SJCRH30 (cell line): ENCODE measurements around the gene TNNT2. TPM values are rescaled to one million over a fixed set of nuclear protein-coding genes. Genes with fewer than 3 reads are reported as not detected.

Source experiments
- DNase-seq, 2 experiments: peaks; one replicate each; pipeline ENCODE4 v3.0.0-alpha.2; 2015 to 2020
- H3K27ac ChIP-seq: fragments of 250-450 bp; sonication (Bioruptor Pico); 2 replicates; pipeline ENCODE4 v1.5.1; 2020; ENCODE audit warnings: mild to moderate bottlenecking, moderate library complexity
- H3K27me3 ChIP-seq: fragments of 250-450 bp; sonication (Bioruptor Pico); 2 replicates; pipeline ENCODE4 v1.5.1; 2020; ENCODE audit warnings: mild to moderate bottlenecking, moderate library complexity
- H3K36me3 ChIP-seq: fragments of 250-450 bp; sonication (Bioruptor Pico); 2 replicates; pipeline ENCODE4 v1.5.1; 2020; ENCODE audit warnings: mild to moderate bottlenecking, moderate library complexity
- H3K4me1 ChIP-seq: fragments of 250-450 bp; sonication (Bioruptor Pico); 2 replicates; pipeline ENCODE4 v1.5.1; 2020; ENCODE audit warnings: mild to moderate bottlenecking, moderate library complexity
- H3K4me3 ChIP-seq: fragments of 250-450 bp; sonication (Bioruptor Pico); 2 replicates; pipeline ENCODE4 v1.5.1; 2020; ENCODE audit warnings: mild to moderate bottlenecking, moderate library complexity
- H3K9me3 ChIP-seq: fragments of 250-450 bp; sonication (Bioruptor Pico); replicated peaks from 2 replicates; pipeline ENCODE4 v1.5.1; 2020; ENCODE audit warnings: mild to moderate bottlenecking, moderate library complexity
- total RNA-seq: library from RNA; depleted of rRNA; stranded (reverse); fragments of >200 nt; shearing (Covaris generic); gene quantifications from 2 replicates; pipeline ENCODE4 v1.2.3, GENCODE V29; 2014; rRNA removed

TNNT2 gene
- total RNA-seq, result 74.9 and 90.0 TPM in 2 replicates

- DNase-seq, result peak; percentile 91 to 92
- peak within 1 kb of the TSS; percentile 78 for H3K27ac ChIP-seq
- no peaks in the 10 kb centered on the region for H3K36me3 ChIP-seq
These were observed at the start of gene TNNT2 for GRCh38 chr1:201377611-201378092. Gene TNNT2 (minus strand): TSS chr1:201377680. CDS start chr1:201373254, 4,426 bp downstream.

DNA sequence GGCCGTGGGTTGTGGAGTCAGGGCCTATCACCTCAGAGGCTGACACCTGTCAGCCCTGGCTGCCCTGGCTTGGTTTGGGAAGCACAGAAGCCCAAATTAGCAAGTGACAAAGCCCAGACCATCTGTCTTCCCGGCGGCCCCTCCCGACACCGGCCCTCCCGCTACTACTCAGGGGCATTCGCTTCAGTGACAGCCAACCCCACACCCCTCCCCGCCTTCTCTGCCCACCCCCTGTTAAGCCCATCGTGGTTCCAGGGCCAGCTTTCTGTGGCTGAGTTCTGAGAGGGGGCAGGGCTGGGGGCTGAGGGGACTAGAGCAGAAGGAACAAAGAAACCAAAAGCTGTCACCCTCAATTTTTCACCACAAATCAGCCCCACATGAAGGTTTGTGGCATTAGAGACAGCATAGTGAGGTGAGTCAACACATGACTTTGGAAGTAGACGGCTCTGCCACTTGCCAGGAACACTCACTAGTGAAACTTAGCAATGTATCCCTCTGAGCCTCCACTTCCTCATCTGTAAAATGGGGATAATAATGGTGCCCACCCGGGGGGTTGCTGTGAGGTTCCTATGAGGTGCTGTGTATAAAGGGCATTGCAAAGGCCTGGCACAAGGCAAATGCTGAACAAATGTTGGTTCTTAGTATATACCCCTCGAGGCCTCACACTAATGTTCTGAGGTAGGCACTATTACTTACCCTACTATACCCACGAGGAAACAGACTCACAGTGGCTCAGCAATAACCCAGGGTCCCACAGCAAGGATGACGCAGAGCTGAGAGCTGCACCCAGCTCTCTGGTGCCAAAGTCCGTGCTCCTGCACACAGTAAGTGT lies 49.2 kb upstream of the TNNT2 start:
- Histone ChIP-seq H3K4me1 (peaks cover 62% of the 10 kb centered on the region), H3K27ac (peak overlapping the region; percentile 25), H3K36me3 (no peaks in the 10 kb centered on the region), H3K27me3 (no peaks in the 10 kb centered on the region), H3K4me3 (no peak overlapping the region), H3K9me3 (no peaks in the 10 kb centered on the region)
- peak; percentile 81 for DNase-seq

More at GRCh38 chr1:201377611-201378092, at the start of gene TNNT2:
- Histone ChIP-seq H3K27me3 (no peaks in the 10 kb centered on the region), H3K4me1 (peaks cover 55% of the 10 kb centered on the region), H3K9me3 (no peaks in the 10 kb centered on the region), H3K4me3 (peak within 1 kb of the TSS; percentile 57)

DNA sequence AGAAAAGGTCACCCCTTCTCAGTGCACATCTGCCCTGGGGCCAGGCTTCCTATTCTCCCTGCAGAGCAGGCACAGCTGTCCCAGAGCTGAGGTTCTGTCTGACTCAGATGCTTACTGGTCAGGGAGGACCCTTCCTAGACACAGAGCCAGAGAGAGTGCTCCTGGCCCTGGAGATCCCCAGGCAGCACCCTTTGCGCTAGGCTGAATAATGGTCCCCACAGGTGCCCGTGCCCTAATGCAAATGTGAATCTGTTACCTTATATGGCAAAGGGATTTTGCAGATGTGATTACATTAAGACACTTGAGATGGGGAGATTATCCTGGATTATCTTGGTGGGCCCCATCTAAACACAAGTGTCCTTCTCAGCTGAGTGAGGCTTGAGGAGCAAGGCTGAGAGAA lies 46.7 kb upstream of the TNNT2 start:
- Histone ChIP-seq H3K27me3 (no peaks in the 10 kb centered on the region), H3K4me1 (peaks cover 56% of the 10 kb centered on the region), H3K9me3 (no peaks in the 10 kb centered on the region), H3K36me3 (no peaks in the 10 kb centered on the region), H3K27ac (peak overlapping the region; percentile 94), H3K4me3 (no peak overlapping the region)
- DNase-seq, result peak; percentile 89 to 92

- peak overlapping the region; percentile 94 for H3K27ac ChIP-seq
- peaks cover 61% of the 10 kb centered on the region for H3K4me1 ChIP-seq
- no peak for DNase-seq
- H3K27me3 ChIP-seq, result no peaks in the 10 kb centered on the region
- H3K36me3 ChIP-seq, result no peaks in the 10 kb centered on the region
- no peak overlapping the region for H3K4me3 ChIP-seq
- no peaks in the 10 kb centered on the region for H3K9me3 ChIP-seq
These were observed 46.2 kb upstream of the TNNT2 start for GRCh38 chr1:201423655-201424054.

DNA sequence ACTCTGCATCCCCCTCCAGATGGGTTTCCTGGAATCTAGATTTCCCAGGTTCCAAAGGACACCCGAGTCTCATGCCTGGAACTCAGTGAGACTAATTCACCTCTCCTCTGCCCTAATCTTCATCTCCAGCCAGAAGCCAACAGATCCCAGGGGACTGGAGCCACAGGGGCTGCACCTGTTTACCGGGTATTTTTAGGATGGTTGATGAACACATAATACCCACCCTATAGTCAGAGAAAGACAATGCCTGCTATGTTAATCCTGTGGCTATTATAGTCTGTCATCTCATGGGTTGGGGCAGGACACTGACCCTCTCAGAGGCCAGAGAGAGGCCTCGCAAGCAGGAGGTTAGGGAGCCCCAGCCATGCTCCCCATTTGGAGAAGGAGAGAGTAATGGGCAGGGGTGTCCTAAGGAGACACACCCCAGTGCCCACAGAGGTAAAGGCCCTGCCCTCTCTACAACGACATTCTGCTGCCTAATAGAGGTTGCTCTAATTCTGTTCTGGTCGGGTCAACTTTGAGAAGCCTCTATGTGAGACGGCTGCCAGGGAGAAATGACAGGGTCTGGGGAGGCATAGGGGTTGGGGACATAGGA lies 45.1 kb upstream of the TNNT2 start:
- Histone ChIP-seq H3K36me3 (peaks cover 4% of the 10 kb centered on the region; the same call in 1 of the 2 replicates), H3K9me3 (no peaks in the 10 kb centered on the region), H3K4me3 (no peak overlapping the region; the same call in 1 of the 2 replicates), H3K4me1 (peaks cover 64% of the 10 kb centered on the region), H3K27ac (peak overlapping the region; percentile 94), H3K27me3 (no peaks in the 10 kb centered on the region)
- peak; percentile 94 to 97 for DNase-seq

- H3K4me3 ChIP-seq, result peak overlapping the region; percentile 61
- H3K27me3 ChIP-seq, result no peaks in the 10 kb centered on the region
- peaks cover 9% of the 10 kb centered on the region for H3K36me3 ChIP-seq
- H3K9me3 ChIP-seq, result no peaks in the 10 kb centered on the region
- DNase-seq, result peak in 1 of 2 experiments; percentile 75
- H3K27ac ChIP-seq, result peak overlapping the region; percentile 94
- peaks cover 62% of the 10 kb centered on the region for H3K4me1 ChIP-seq
These were observed 44.5 kb upstream of the TNNT2 start for GRCh38 chr1:201422026-201422425.

- H3K36me3 ChIP-seq, result peaks cover 19% of the 10 kb centered on the region
- no peaks in the 10 kb centered on the region for H3K27me3 ChIP-seq
- peak overlapping the region; percentile 94 for H3K27ac ChIP-seq
- H3K4me1 ChIP-seq, result peaks cover 52% of the 10 kb centered on the region
- DNase-seq, result peak; percentile 68 to 73
- H3K9me3 ChIP-seq, result no peaks in the 10 kb centered on the region
- peak overlapping the region; percentile 61 for H3K4me3 ChIP-seq
These were observed 43.6 kb upstream of the TNNT2 start for GRCh38 chr1:201421041-201421440.

- Histone ChIP-seq H3K27me3 (no peaks in the 10 kb centered on the region), H3K4me1 (peaks cover 49% of the 10 kb centered on the region), H3K36me3 (peaks cover 23% of the 10 kb centered on the region), H3K27ac (peak overlapping the region; percentile 94), H3K9me3 (no peaks in the 10 kb centered on the region), H3K4me3 (peak overlapping the region; percentile 61)
- peak; percentile 51 to 57 for DNase-seq
These were observed 43.1 kb upstream of the TNNT2 start for GRCh38 chr1:201420608-201421002.

DNA sequence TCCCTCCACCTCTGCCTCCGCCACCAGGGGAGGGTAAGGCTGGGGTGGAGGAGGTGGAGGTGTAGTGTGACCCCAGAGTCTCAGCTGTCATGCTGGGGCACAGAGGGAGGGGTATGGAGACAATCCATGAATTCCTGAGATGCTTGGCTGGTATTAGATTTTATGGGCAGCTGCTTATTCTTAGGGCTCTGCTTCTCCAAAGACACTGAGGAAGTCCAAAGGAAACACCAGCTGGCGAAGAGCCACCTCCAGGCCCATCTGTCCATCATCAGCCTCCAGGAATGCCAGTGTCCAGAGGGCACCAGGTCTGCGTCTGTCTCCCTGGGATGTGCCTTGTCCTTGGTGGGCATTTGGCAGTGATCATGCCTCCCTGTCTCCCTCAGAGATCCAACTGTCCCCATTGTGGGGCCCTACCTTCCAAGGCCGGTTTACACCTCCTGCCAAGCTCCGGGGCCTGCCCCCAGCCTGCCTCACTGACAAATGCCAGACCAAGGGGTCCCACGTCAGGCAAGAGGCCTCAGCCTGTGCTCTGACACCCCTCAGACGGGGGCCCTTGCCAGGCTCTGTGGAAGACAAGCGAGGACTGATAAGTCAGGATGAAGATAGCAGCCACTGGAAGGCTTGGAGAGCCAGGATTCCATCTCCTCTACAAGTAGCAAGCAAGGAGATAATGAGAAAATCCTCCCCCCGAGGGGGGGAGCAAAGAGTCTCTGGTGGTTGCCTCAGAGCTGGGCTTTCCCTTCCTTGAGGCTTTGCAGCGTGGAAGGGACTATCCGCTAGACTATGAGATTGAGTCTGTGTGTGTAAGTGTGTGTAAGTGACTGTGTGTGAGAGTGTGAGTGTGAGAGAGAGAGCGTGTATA lies 42.5 kb upstream of the TNNT2 start:
- Histone ChIP-seq H3K4me1 (peaks cover 49% of the 10 kb centered on the region), H3K27me3 (no peaks in the 10 kb centered on the region), H3K27ac (peak overlapping the region; percentile 94), H3K4me3 (peak overlapping the region; percentile 61), H3K9me3 (no peaks in the 10 kb centered on the region), H3K36me3 (peaks cover 30% of the 10 kb centered on the region)
- peak; percentile 85 to 87 for DNase-seq

DNA sequence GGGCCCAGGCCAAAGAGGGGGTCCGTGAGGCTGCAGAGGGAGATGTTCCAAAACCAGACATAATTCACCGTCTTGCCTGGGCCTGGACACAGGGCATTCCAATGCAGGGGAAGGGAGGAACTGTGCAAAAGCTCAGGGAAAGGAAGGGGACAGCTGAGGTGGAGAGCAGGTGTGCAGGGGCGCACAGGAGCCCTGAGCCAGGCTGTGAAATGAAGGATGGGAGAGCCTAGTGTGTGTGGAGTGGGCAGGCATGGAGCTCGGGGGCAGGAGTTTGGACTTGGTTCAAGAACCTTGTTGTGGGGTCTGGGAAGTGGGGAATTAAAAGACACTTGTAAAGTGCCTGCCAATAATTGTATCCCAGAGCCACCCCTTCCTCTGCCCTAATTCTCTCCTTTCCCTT lies 41.8 kb upstream of the TNNT2 start:
- no peaks in the 10 kb centered on the region for H3K27me3 ChIP-seq
- peak; percentile 72 to 75 for DNase-seq
- H3K9me3 ChIP-seq, result no peaks in the 10 kb centered on the region
- peaks cover 35% of the 10 kb centered on the region for H3K36me3 ChIP-seq
- H3K4me3 ChIP-seq, result peak overlapping the region; percentile 61
- peaks cover 44% of the 10 kb centered on the region for H3K4me1 ChIP-seq
- H3K27ac ChIP-seq, result peak overlapping the region; percentile 94

GRCh38 chr1:201418461-201418860 lies 41.0 kb upstream of the TNNT2 start:
- H3K9me3 ChIP-seq, result no peaks in the 10 kb centered on the region
- DNase-seq, result no peak
- no peak overlapping the region for H3K4me3 ChIP-seq
- H3K4me1 ChIP-seq, result peaks cover 36% of the 10 kb centered on the region
- peaks cover 43% of the 10 kb centered on the region for H3K36me3 ChIP-seq
- H3K27me3 ChIP-seq, result no peaks in the 10 kb centered on the region
- H3K27ac ChIP-seq, result no peak overlapping the region

DNA sequence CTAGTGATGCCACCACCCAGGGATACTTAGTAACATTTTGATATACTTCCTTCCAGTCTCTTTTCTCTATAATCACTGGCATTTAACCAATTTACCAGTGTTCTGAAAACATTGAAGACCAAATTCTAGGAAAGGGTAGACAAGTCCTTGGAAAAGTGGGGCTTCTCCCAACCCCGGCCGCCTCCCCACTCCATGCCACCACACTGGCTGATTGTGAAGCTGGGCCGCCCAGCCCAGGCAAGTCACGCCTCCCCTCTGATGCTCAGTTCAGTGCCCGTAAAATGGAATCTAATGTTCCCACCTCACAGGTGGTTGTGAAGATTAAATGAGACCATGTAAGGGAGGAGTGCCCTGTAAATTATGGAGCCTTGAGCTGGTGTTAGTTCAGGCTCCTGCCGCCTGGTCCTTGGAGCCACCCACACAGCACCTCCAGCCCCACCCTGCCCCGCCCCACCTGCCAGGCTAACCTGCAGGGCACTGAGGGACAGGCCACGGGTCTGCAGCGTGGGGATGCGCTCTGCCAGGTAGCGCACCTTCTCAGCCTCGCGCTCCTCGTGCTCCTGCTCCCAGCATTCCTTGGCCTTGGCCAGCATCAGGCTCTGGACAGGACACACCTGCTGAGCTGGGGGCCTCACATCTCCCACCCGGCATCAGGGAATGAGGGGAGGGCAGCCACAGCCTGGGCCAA lies 36.7 kb upstream of the TNNT2 start:
- no peak for DNase-seq
- H3K36me3 ChIP-seq, result peaks cover 84% of the 10 kb centered on the region
- peaks cover 11% of the 10 kb centered on the region for H3K4me1 ChIP-seq
- H3K9me3 ChIP-seq, result no peaks in the 10 kb centered on the region
- no peak overlapping the region for H3K27ac ChIP-seq
- H3K27me3 ChIP-seq, result no peaks in the 10 kb centered on the region
- no peak overlapping the region for H3K4me3 ChIP-seq

DNA sequence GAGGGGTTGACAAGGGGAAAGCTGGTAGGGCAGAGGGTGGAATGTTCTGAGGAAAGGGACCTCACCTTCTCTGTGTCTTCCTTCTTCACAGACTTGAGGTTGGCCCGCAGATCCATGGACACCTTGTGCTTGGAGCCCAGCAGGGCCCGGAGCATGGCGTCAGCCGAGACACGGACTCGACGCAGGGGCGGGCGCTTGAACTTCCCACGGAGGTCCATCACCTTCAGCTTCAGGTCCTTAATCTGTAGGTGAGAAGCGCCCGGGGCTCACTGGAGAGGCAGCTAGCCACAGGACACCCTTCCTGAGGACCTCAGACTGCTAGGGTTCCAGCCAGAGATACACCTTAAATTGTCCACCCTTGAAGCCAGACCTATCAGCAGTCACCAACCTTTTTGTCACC lies 33.8 kb upstream of the TNNT2 start:
- H3K27me3 ChIP-seq, result no peaks in the 10 kb centered on the region
- H3K4me3 ChIP-seq, result no peak overlapping the region
- H3K4me1 ChIP-seq, result peaks cover 10% of the 10 kb centered on the region
- H3K9me3 ChIP-seq, result no peaks in the 10 kb centered on the region
- DNase-seq, result no peak
- H3K27ac ChIP-seq, result no peak overlapping the region
- peaks cover 95% of the 10 kb centered on the region for H3K36me3 ChIP-seq

- peaks cover 84% of the 10 kb centered on the region for H3K36me3 ChIP-seq
- no peak for DNase-seq
- no peak overlapping the region for H3K27ac ChIP-seq
- no peak overlapping the region for H3K4me3 ChIP-seq
- H3K4me1 ChIP-seq, result peaks cover 10% of the 10 kb centered on the region
- no peaks in the 10 kb centered on the region for H3K9me3 ChIP-seq
- H3K27me3 ChIP-seq, result no peaks in the 10 kb centered on the region
These were observed 32.0 kb upstream of the TNNT2 start for GRCh38 chr1:201409440-201409839.
